COLO668 (cell line): ENCODE results near the gene ZNF195.
"Not testable (repeated sequence)": the region's sequence is repeated elsewhere in the genome, so short reads cannot be mapped to it uniquely, and the experiment has no call there.

Source experiments
- DNase-seq: peaks from one replicate; lab custom pipeline; 2025; ENCODE audit not compliant: unreplicated experiment; lab: John Stamatoyannopoulos, UW

Gene ZNF195

DNA sequence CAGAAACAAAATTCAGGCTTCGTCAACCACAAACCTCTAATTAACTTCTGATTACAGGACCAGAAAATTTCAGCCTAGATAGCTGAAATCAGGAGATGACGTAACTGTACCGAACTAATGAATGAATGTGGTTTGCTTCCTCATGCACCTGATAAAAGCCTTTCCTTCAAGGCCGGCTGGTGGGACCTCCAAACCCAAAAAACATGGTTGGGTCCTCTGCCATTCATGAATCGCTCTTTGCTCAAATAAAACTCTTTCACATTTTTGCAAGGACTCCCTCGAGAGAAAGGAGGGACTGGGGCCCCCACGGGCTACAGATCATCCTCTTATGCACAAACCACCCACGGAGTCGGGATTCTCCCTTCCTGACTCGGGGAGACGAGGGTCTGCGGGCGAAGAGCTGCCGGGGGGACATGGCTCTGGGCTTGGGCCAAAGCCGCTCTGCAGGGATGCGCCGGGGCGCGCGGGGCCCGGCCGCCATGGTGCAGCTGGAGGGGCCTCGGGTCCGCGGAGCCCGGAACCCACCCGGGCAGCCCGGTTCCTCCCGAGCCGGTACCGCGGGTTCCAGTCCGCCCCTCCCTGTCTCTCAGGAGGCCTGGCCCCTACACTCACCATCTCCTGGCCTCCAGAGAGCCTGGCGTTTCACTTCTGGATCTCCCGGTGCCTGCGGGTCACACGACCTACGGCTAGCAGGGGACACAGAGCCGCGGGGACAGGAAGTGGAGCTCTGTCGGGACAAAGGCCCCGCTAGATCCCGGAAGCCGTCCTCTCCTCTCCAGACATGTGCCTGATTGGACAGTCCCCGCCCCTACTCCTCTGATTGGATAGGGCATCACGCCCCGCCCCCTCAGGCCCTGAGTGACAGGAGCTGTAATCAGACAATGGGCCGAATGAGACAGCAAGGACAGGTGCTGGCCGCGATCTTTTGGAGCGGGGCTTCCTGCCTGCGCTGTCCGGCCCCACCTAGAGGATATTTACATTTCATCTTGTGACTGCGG, at the start of gene ZNF195:
ZNF195 (minus strand) TSS at position 721 of the 998 bp plus-strand sequence; CDS start at position 615, 106 bp downstream.
- peak; percentile 99 for DNase-seq

DNA sequence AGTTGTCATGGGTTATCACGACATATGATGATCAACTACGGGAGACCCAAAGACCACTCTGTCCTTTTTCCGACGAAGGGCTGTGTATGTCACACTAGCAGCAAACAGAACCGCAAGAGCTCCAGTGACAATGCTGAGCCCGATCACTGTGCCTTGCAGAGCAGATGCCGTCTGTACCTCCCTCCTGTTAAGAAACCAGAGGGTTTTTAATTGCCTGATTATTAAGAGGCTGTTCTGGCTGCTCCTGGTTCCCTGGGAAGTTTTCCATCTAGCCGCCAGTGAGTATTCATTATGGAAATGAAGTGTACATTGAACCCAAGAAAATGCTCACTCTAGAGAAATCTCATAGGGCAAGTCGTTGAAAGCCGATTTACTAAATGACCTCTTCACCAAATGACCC, 49.1 kb upstream of the ZNF195 start:
- not testable (repeated sequence) for DNase-seq

DNA sequence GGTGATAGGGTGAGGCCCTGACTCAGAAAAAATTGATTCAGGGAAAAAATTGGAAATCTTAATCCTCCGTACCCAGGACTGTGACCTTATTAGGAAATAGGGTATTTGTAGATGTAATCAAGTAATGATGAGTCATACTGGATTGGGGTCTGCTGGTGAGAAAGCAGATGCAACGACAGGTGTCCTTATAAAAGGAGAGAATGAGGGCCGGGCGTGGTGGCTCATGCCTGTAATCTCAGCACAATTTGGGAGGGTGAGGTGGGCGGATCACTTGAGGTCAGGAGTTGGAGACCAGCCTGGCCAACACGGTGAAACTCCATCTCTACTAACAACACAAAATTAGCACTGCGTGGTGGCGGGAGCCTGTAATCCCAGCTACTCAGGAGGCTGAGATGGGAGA, 47.6 kb upstream of the ZNF195 start:
- not testable (repeated sequence) for DNase-seq

DNA sequence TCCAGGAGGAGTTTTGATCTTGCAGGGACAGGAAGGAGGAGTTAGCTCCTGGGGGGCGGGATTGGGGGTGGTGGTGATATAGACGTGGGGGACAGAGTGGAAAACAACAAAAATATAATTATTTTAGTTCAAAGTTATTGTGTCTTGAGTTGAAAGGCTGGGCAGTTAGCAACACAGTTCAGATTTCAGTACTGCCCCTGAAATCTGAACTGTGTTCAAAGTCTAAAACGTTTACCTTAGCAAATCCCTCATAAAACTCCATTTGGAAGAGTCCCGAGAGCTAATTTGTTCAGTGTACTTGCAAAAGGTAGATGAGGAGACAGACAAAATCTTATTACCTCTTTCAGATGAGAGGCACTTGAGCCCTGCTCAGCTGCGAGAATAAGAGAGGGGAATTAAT, 45.0 kb upstream of the ZNF195 start:
- DNase-seq, result not testable (repeated sequence)

DNA sequence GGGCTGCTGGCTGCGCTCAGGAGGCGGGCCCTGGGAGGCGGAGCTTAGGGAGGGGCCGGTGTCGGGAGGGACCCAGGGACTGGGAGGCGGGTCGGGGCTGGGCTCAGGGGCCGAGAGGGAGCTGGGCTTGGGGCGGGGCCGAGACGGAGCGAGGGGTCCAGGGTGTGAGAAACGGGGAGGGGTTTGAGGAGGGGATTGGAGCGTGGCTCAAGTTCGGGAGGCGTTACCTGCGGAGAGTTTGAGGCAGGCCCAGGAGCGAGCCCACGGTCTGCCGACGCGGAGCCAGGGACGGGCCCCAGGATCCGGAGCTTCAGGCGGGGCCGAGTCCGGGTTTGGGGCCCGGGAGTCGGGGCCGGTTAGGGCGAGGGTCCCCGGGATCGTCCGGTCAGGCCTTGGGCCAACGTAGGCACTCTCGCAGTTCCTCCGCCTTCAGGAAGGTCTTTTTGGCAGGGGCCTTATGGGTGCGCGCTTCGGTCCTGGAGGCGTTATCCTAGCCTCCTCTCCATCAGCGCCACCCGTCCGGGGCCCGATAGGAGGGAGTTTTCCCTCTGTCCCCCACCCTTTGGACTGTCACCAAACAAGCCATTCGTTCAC, 44.3 kb upstream of the ZNF195 start:
- not testable (repeated sequence) for DNase-seq

DNA sequence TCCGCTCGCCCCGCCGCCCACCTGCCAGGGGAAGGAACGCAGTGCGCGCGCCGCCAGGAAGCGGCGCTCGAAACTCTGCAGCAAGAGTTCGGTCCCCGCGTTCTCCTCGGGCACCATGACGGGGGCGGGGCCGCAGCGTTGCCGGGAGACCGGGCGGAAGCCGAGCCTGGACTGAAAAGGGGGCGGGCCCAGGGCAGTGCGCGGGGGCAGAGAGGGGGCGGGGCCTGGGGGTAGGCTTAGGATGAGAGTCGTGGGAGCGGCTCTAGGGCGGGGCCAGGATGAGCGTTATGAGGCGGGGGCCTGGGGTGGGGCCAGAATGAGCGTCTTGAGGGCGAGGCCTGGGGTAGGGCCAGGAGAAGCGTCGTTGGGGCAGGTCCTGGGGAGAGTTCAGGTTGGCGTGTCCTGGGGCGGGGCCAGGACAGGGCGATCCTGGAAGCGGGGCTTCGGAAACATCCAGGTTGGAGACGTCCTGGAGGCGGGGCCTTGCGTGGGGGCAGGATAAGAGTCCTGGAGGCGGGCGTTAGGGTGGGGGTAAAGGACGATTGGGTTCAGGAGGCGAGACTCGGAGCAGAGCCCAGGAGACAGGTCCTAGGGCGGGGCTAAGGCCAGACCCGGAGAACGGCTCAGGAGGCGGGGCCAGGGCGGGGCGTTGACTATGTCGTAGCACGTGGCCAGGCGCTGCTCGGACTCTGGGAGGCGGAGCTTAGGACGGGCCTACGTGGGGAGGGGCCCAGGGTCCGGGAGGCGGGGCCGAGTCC, 43.6 kb upstream of the ZNF195 start:
- peak; percentile 96 for DNase-seq

DNA sequence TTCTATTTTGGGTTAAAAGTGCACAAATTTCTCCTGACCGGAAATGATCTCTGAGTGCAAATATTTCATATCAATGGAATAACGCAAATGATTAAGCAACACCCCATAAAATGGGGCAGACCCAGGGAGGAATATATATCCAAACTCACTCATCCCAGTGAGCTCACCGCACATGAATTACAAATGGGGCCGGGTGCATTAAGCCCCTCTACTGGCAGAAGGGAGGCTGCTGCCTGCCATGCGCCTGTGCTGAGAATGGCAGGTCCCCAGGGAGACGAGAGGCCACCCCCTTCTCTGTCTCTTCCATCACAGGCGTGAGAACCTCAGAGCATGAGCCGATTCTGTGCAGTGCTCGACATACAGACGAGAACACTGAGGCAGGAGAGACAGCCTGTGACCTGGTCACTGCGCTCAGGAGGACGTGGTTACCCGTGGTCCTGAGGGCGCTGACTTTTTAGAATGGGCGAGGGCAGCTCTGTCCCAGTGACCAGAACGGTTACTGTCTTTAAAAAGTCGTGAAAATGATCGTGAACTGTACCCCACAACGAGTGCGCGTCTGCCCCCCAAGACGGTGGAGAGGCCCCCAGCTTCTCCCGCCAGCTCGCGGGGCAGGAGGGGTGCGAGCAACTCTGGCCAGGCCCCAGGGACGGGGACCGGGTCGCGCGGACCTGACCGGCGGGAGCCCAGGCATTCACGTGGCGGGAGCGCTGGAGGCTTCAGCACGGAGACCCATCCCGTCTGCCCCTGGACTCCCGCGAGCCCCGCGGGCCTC, 42.8 kb upstream of the ZNF195 start:
- DNase-seq, result not testable (repeated sequence)

DNA sequence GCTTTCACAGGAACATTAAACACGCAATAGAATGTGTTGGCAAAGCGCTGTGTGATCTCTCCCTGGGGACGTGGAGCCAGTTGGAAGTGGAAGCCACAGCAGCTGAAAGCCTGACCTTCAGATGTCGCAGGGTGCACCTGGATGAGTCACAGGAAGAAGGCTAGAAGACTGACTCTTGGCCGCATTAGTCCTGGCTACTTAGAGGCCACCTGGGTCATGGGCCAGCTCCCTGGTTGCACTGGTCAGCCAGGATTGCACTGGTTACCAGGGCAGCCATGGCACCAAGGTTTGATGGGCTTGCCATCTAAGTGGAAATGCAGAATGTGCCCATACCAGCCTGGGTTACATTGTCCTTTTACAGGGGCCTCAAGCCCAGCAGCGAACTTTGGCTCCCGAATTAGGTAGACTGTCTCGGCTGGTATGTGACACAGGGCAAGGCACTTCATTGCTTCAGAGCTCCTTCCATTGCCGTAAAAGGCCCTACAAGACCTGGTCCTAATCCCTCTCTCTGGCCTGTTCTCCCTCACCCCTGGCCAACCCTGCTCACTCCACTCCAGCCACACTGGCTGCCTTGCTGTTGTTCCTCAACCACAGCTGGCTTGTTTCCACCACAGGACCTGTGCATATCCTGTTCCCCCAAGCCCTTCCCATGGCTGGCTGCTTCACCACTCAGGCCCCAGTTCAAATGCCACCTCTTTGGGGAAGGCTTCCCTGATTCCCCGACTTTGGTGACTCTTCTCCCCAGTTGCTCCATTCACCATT, 41.5 kb upstream of the ZNF195 start:
- not testable (repeated sequence) for DNase-seq

DNA sequence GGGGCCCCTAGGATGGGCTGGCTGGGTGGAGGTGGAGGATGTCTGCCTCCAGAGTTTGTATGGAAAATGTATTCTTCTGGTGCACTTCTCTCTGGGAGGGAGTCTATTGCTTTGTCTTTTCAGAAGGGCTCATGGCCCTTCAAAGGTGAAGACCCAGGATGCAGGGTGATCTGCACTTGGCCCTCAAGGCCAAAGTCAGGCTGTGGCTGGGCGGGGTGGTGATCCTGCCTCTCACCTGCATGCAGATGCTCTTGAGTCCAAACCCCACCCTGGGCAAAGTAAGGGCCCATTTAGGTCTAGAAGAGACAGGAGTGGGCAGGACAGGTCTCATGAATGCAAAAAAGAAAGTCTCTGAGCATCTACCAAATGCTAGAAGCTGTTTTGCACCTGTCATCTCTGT, 40.5 kb upstream of the ZNF195 start:
- not testable (repeated sequence) for DNase-seq

DNA sequence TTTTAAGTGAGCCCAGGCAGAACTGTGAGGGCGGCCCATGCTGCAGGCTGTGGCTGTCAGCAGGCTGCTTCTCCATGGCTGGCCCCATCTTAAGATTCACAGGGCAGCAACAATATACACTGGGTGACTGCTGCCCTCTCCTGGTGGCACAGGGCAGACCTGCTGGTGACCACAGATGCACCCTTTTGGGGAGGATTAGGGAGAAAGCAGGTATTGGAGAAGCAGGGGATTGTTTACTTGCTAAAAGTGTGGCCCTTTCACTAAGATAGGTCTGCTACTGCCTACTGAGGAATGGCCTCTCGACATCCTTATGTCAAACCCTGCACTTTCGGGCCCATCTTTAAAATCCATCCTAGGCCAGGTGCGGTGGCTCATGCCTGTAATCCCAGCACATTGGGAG, 38.1 kb upstream of the ZNF195 start:
- peak; percentile 41 for DNase-seq

DNA sequence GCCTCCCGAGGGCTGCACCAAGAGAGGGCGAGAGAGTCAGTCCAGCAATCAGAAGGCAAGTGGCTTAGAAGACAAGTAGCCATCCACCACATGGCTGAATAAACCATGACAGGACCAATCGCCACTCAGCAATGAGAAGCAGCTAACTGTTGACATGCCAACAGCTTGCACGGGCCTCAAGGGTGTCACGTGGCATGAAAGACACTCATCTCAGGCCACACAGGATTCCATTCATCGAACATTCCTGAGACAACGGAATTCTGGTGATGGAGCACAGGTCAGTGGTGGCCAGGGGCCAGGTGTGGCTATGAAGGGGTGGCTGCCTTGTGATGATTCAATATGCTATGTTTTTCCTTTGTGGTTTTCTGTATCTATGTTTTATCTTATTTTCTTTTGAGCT, 36.4 kb upstream of the ZNF195 start:
- not testable (repeated sequence) for DNase-seq

DNA sequence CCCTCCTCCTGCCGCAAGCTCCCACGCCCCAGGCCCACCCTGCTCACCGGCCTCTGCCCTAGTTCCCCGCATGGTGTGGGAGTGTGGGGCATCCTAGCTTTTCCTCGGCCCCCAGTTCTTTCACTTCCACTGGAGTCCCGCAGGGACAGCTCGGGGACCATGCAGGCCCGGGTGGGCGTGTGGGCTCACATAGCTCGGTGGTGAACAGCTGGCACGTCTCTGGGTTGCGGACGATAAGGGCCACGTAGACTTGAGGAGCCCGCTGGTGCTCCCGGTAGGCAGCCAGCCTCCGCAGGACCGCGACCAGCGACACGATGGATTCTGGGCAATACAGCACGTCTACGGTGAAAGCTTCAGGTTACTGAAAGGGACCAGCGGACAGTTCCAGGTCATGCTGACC, 34.7 kb upstream of the ZNF195 start:
- DNase-seq, result not testable (repeated sequence)

DNA sequence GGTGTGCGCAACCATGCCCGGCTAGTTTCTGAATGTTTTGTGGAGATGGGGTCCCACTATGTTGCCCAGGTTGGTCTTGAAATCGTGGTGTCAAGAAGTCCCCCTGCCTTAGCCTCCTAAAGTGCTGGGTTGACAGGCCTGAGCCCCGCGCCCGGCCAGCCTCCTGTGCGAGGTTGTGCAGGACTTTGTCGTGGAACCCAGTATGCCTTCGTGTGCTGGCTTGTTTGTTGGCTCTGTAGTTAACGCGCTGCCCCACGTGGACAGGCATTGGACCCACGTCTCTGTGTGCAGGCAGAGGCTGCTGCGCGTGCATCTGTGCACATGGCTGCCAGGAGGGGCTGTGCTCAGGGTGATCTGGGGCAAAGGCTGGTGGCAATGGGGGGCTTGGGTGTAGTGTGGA, 33.9 kb upstream of the ZNF195 start:
- DNase-seq, result no peak

DNA sequence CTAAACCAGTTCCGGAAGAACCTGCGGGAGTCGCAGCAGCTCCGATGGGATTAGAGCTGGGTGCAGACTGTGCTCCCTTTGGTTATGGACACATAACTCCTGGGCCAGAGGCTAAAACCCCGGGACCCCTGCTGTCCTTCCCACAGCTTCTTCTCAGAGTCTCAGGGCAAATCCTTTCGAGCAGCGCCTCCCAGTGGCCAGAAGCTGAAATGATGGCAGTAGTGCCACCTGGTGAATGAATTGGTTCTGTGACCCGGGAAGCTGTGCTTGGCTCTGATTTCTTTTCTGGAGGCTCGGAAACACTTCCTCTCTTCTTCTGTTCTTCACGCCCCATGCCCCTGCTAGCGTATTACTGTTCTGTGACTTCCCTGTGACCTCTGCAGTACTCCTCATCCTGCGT, 29.8 kb upstream of the ZNF195 start:
- peak; percentile 71 for DNase-seq

DNA sequence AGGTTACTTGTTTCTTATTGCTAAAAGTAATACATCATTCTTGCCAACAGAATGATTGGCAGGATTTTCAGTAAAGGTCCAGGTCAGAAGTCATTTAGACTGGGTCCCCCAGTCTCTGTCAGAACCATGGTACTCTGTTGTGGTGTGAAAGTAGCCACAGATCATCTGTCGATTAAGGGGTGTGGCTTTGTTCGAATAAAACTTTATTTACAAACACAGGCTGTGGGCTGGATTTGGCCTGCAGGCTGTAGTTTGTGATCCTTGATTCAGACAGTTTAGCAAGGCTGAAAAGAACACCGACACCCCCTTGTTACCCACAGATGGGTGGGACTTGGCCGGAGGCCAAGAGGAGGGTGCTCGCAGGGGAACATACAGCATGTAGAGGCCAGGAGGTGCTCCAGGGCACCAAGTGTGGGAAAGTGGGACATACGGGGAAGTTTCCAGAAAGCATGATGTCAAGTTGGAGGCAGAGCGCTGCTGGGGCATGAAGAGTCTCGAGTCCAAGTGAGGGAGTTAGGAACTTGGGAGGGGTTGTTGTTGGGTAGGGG, 29.2 kb upstream of the ZNF195 start:
- peak; percentile 7 for DNase-seq

DNA sequence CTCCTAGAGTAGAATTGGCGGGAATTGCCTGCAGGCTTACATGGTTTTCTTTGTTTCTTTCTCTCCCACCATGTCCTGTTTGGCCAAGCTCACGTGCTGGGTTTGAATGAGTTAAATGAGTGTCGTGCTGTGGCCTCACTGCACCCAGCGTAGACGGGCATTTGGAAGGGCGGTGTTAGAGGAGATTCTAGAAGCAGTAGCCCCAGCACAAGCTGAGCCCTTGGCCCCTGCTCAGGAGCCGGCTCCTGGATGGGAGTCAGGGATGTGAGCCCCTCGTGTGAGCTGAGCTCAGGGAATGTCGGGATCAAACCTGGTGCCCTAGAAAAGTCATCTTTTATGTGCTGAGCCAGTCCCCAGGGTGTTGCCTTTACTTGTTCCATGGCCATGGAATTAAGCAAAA, 28.0 kb upstream of the ZNF195 start:
- not testable (repeated sequence) for DNase-seq

DNA sequence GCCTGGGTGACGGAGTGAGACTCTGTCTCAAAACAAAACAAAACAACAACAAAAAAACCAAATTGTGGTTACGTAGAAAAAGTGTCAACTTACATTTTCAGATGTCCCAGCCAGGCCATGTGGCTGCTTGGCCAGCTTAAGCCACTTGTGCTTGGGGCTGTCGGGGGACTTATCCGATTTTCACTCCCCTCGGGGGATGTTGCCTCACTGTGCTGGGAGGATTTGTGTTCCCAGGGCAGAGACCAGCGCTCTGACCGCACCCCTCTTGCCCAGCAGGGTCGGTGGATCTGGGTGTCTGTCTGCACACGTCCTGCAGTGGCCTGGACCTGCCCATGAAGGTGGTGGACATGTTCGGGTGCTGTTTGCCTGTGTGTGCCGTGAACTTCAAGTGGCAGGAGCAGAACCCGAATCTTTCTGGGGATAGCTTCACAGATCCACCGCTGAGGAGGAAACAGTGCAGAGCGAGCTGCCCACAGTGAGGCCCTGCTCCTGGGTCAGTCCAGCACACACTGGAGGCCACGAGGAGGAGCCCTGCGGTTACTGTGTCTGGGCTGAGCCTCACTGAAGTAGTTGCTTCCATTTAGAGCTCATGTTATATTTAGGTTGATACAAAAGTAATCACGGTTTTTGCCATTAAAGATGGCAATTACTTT, 27.4 kb upstream of the ZNF195 start:
- DNase-seq, result not testable (repeated sequence)

DNA sequence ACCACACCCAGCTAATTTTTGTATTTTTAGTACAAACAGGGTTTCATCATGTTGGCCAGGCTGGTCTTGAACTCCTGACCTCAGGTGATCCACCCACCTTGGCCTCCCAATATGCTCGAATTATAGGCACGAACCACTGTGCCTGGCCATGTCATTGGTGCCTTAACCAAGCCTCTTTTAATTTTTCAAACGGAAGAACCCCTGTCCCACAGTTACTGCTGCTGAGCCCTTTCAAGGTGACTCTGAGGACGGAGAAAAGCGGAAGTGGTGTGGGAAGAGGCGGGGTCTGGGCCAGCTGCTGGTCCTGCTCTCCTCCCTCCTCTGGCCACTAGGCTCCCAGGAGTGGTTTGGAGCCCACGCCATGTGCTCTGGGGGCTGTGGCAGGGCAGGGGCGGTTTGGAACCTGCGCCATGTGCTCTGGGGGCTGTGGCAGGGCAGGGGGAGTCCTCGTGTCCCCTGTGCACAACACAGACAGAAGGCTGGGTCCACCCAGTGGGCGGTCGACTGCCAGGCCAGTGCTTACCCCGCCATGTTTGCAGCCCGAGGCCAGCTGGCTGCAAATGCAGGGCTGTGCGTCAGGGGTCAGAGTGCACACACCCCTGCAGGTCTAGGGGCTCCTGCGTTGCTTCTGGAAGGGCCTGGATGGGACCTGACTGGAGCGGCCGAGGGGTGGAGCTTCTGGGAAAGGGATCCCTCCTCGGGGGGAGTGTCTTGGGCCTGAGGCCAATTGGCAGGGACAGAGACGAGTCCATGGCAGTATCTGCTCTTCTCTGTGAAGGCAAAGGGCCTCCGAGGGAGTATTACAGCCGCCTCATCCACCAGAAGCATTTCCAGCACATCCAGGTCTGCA, 25.4 kb upstream of the ZNF195 start:
- DNase-seq, result not testable (repeated sequence)
